ENCODE results near the gene SERHL2.
A peak's percentile ranks its signal among the peaks of the same experiment; 100 is the strongest.
"Not testable (repeated sequence)": the region's sequence is repeated elsewhere in the genome, so short reads cannot be mapped to it uniquely, and the experiment has no call there.

The SERHL2 gene

GRCh38 chr22:42574046-42574445 lies 20.3 kb downstream of the SERHL2 start:
- not testable (repeated sequence) for DNase-seq (ENCODE audit: low read depth, low spot score)

GRCh38 chr22:42574468-42574867 lies 20.7 kb downstream of the SERHL2 start:
- DNase-seq (ENCODE audit: low read depth, low spot score): not testable (repeated sequence)

- not testable (repeated sequence) for DNase-seq (ENCODE audit: low read depth, low spot score)
Observed at GRCh38 chr22:42575996-42576574, 22.3 kb downstream of the SERHL2 start.

- not testable (repeated sequence) for DNase-seq (ENCODE audit: low read depth, low spot score)
Observed at GRCh38 chr22:42577141-42577540, 23.4 kb downstream of the SERHL2 start.

- no peak for DNase-seq (ENCODE audit: low read depth, low spot score)
Observed at GRCh38 chr22:42577623-42578240, 24.0 kb downstream of the SERHL2 start.

- not testable (repeated sequence) for DNase-seq (ENCODE audit: low read depth, low spot score)
Observed at GRCh38 chr22:42580040-42580439, 26.3 kb downstream of the SERHL2 start.

- DNase-seq (ENCODE audit: low read depth, low spot score): not testable (repeated sequence)
Observed at GRCh38 chr22:42581194-42581761, 27.5 kb downstream of the SERHL2 start.

- DNase-seq (ENCODE audit: low read depth, low spot score): peak; percentile 56
Observed at GRCh38 chr22:42581762-42582716, 28.3 kb downstream of the SERHL2 start.

GRCh38 chr22:42582987-42583386 lies 29.2 kb downstream of the SERHL2 start:
- no peak for DNase-seq (ENCODE audit: low read depth, low spot score)

GRCh38 chr22:42584364-42584940 lies 30.7 kb downstream of the SERHL2 start:
- DNase-seq (ENCODE audit: low read depth, low spot score): no peak

- no peak for DNase-seq (ENCODE audit: low read depth, low spot score)
Observed at GRCh38 chr22:42585096-42585495, 31.3 kb downstream of the SERHL2 start.

GRCh38 chr22:42586381-42586780 lies 32.6 kb downstream of the SERHL2 start:
- DNase-seq (ENCODE audit: low read depth, low spot score): no peak

GRCh38 chr22:42587588-42588175 lies 33.9 kb downstream of the SERHL2 start:
- no peak for DNase-seq (ENCODE audit: low read depth, low spot score)

GRCh38 chr22:42591987-42592386 lies 38.2 kb downstream of the SERHL2 start:
- DNase-seq (ENCODE audit: low read depth, low spot score): no peak

GRCh38 chr22:42595434-42595833 lies 41.7 kb downstream of the SERHL2 start:
- no peak for DNase-seq (ENCODE audit: low read depth, low spot score)

- no peak for DNase-seq (ENCODE audit: low read depth, low spot score)
Observed at GRCh38 chr22:42596336-42596735, 42.6 kb downstream of the SERHL2 start.

GRCh38 chr22:42596863-42597530 lies 43.2 kb downstream of the SERHL2 start:
- no peak for DNase-seq (ENCODE audit: low read depth, low spot score)

GRCh38 chr22:42601879-42602465 lies 48.2 kb downstream of the SERHL2 start:
- no peak for DNase-seq (ENCODE audit: low read depth, low spot score)

- DNase-seq (ENCODE audit: low read depth, low spot score): no peak
Observed at GRCh38 chr22:42602470-42602869, 48.7 kb downstream of the SERHL2 start.

GRCh38 chr22:42603427-42603826 lies 49.7 kb downstream of the SERHL2 start:
- no peak for DNase-seq (ENCODE audit: low read depth, low spot score)
